ENCODE measurements around the gene KIF26A. TPM values are rescaled to one million over a fixed set of nuclear protein-coding genes. Genes with fewer than 3 reads are reported as not detected.

The KIF26A gene
- polyA plus RNA-seq, 1 of the 3 experiments (the other 2 are of a cell fraction), result 1.7 TPM

- CTCF ChIA-PET, result interaction anchor here (1.2 to 1.9 kb wide), 3 partner anchors 15 to 381 kb away, joined by 4 to 7 read pairs (median 4); no protein-coding TSS in a partner anchor
- 82% methylated on average over 7 of the region's 16 CpGs for WGBS (ENCODE audit: low lambda C conversion rate)
- Histone ChIP-seq H3K27ac (ENCODE audit: low read depth in 2 of 2, low read length in 1 of 2) (no peak overlapping the region), H3K79me2 (ENCODE audit: insufficient read depth) (no peaks in the 10 kb centered on the region), H2AFZ (ENCODE audit: low read depth) (no peak overlapping the region), H4K20me1 (ENCODE audit: insufficient read depth) (no peaks in the 10 kb centered on the region), H3K27me3 (ENCODE audit: insufficient read depth) (no peaks in the 10 kb centered on the region), H3K9me3 (no peaks in the 10 kb centered on the region), H3K4me1 (ENCODE audit: control insufficient read depth in 1 of 2, insufficient read depth in 2 of 2, low read depth in 1 of 2, low read length in 1 of 2) (peaks cover 0 to 14% of the 10 kb centered on the region in 2 experiments; a peak in 1 of 4 replicates), H3K9ac (no peak overlapping the region), H3K4me2 (no peak overlapping the region), H3K4me3 (ENCODE audit: low read depth in 2 of 2, low read length in 1 of 2) (no peak overlapping the region), H3K9me2 (no peaks in the 10 kb centered on the region), H3K36me3 (replicated peaks in 1 of 2; ENCODE audit: control insufficient read depth in 1 of 2, insufficient read depth in 2 of 2, low read length in 1 of 2) (no peaks in the 10 kb centered on the region), H3F3A (replicated peaks; ENCODE audit: insufficient read depth) (no peaks in the 10 kb centered on the region)
- no peak for DNase-seq
- POLR2A ChIA-PET, result interaction anchor here (1.7 kb wide), 1 partner anchor 41 kb away, joined by 5 read pairs; no protein-coding TSS in a partner anchor
- TF ChIP-seq NFIC (IDR thresholded peaks at IDR 0.05; ENCODE audit: borderline replicate concordance) (no peak), GATA2 (CRISPR knock-in tag; IDR thresholded peaks at IDR 0.05) (no peak), POLR2AphosphoS5 (IDR thresholded peaks at IDR 0.05; ENCODE audit: low read depth, low read length) (no peak), CHD2 (IDR thresholded peaks at IDR 0.05; ENCODE audit: low read length, partially characterized antibody) (no peak), SIN3A (IDR thresholded peaks at IDR 0.05; ENCODE audit: borderline replicate concordance, low read depth, low read length) (no peak), CTCF (IDR thresholded peaks at IDR 0.05) (no peak), TAF1 (IDR thresholded peaks at IDR 0.05; ENCODE audit: borderline replicate concordance, low read depth, low read length) (no peak), SMC3 (IDR thresholded peaks at IDR 0.05; ENCODE audit: low read depth, low read length) (no peak)
- TF ChIP-seq, protein P1, sequence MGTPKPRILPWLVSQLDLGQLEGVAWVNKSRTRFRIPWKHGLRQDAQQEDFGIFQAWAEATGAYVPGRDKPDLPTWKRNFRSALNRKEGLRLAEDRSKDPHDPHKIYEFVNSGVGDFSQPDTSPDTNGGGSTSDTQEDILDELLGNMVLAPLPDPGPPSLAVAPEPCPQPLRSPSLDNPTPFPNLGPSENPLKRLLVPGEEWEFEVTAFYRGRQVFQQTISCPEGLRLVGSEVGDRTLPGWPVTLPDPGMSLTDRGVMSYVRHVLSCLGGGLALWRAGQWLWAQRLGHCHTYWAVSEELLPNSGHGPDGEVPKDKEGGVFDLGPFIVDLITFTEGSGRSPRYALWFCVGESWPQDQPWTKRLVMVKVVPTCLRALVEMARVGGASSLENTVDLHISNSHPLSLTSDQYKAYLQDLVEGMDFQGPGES (IDR thresholded peaks at IDR 0.05; ENCODE audit: low read depth, low read length), result no peak
Observed at GRCh38 chr14:104182857-104183425, 44.6 kb downstream of the KIF26A start.

- no peak for TF ChIP-seq TAF1 (IDR thresholded peaks at IDR 0.05; ENCODE audit: borderline replicate concordance, low read depth, low read length)
- Histone ChIP-seq H3F3A (replicated peaks; ENCODE audit: insufficient read depth) (no peaks in the 10 kb centered on the region), H3K4me2 (no peak overlapping the region), H3K27me3 (ENCODE audit: insufficient read depth) (no peaks in the 10 kb centered on the region), H3K36me3 (replicated peaks in 1 of 2; ENCODE audit: control insufficient read depth in 1 of 2, insufficient read depth in 2 of 2, low read length in 1 of 2) (no peaks in the 10 kb centered on the region), H3K27ac (ENCODE audit: low read depth in 2 of 2, low read length in 1 of 2) (peak overlapping the region in 1 of 2 experiments; percentile 53; a peak in 1 of 4 replicates), H3K4me3 (ENCODE audit: low read depth in 2 of 2, low read length in 1 of 2) (no peak overlapping the region), H3K79me2 (ENCODE audit: insufficient read depth) (no peaks in the 10 kb centered on the region), H3K9ac (no peak overlapping the region), H3K9me3 (no peaks in the 10 kb centered on the region), H4K20me1 (ENCODE audit: insufficient read depth) (no peaks in the 10 kb centered on the region), H2AFZ (ENCODE audit: low read depth) (no peak overlapping the region), H3K9me2 (no peaks in the 10 kb centered on the region), H3K4me1 (ENCODE audit: control insufficient read depth in 1 of 2, insufficient read depth in 2 of 2, low read depth in 1 of 2, low read length in 1 of 2) (peaks cover 0 to 22% of the 10 kb centered on the region in 2 experiments; a peak in 1 of 4 replicates)
- DNase-seq, result no peak
- 90% methylated on average over 2 of the region's 13 CpGs for WGBS (ENCODE audit: low lambda C conversion rate)
- ChIA-PET POLR2A (interaction anchor here (1.7 kb wide), 1 partner anchor 41 kb away, joined by 5 read pairs; no protein-coding TSS in a partner anchor), CTCF (interaction anchor here (0.7 to 1.9 kb wide), 6 partner anchors 15 to 380 kb away, joined by 3 to 7 read pairs (median 4); no protein-coding TSS in a partner anchor)
Observed at GRCh38 chr14:104183796-104184195, 45.4 kb downstream of the KIF26A start.

Data from SK-N-SH (cell line).